Activated CD4-positive, alpha-beta T cell treated with anti-CD3 and anti-CD28 coated beads, Interleukin-2, amount 50 U/mL, for 1 hour (primary cell): Measurements from ENCODE around the gene SPRYD4.
"Not testable (repeated sequence)": the region's sequence is repeated elsewhere in the genome, so short reads cannot be mapped to it uniquely, and the experiment has no call there.

ENCODE experiments used
- DNase-seq: peaks from one replicate; pipeline ENCODE4 v3.0.0-alpha.2; 2020

SPRYD4 gene

DNA sequence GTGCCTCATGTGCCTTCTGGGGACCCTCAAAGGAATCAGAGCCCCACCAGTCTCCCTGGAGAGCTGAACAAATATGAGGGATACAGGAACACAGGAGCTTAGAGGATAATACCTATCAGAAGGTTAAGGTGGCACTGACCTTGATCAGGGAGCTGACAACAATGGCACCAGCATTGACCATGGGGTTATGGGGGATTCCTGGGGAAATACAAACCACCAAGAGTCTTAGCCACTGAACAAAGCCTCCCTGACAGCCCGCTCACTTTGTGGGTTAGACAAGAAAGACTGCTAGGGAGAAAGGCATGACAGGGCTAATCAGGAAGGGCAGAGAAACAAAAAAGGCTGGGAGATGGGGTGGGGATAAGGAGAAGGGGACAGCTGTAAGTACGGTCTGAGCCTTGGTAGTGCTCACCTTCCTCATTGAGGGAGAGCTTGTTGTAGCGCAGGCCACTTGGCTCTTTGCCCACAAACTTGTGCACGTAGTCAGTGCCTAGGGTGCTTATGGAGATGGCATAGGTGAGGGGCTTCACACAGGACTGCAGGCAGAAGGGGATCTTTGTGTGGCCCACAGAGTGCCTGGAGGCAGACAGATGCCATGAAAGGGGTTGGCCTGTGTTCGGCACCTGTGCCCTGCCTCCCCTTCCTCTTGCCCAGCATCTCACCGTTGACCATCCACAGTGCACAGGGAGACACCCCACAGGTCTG, 9.3 kb downstream of the SPRYD4 start:
- DNase-seq, result no peak

DNA sequence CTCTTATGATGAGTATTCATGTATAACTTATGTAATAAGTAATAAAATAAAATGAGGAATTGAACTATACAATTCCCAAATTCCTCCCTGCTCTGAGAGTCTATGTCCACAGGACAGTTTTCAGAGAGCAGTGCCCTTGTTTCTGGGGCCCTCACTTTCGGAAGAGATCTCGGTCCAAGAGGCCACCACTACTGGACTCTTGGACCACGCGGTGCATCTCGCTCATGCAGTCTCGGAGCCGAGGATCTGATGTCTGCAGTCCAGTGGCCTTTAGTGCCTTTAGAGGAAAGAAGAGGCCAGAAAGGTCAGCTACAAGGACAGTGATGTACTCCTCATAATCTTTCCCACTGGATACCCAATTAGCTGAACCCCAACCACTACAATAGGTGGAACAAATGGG, 11.2 kb downstream of the SPRYD4 start:
- DNase-seq, result no peak

DNA sequence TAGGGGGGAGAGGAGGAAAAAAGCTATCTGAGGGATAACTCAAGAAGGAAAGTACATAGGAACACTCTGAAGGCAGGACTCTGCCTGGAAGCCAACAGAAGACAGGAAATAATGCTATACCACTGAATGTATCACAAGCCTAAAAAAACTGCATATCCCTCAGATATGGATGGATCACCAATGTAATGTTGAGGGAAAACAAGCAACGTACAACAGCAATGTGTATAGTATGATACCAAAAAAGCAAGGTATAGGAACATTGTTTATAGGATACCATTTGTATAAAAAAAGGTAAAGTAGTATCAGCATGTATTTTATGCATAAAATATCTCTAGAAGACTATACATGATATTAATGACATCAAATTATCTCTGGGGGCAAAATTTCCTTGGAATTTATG, 16.2 kb downstream of the SPRYD4 start:
- DNase-seq, result no peak

GRCh38 chr12:56486694-56487093, 18.3 kb downstream of the SPRYD4 start:
- no peak for DNase-seq

- peak; percentile 22 for DNase-seq
These were observed 19.2 kb downstream of the SPRYD4 start for GRCh38 chr12:56487448-56488040.

- DNase-seq, result peak; percentile 65
These were observed 19.9 kb downstream of the SPRYD4 start, which contains the start of gene GLS2 for GRCh38 chr12:56488041-56488955. GLS2 (minus strand) TSS chr12:56488161; CDS start chr12:56488118, 43 bp downstream.

GRCh38 chr12:56490360-56490759, 22.0 kb downstream of the SPRYD4 start:
- no peak for DNase-seq

- DNase-seq, result not testable (repeated sequence)
These were observed 25.2 kb downstream of the SPRYD4 start for GRCh38 chr12:56493409-56494105.

DNA sequence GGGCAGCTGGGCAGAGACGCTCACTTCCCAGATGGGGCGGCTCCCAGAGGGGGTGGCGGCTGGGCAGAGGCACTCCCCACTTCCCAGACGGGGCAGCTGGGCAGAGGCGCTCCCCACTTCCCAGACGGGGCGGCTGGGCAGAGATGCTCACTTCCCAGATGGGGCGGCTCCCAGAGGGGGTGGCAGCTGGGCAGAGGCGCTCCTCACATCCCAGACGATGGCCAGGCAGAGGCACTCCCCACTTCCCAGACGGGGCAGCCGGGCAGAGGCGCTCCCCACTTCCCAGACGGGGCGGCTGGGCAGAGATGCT, 25.7 kb downstream of the SPRYD4 start:
- DNase-seq, result not testable (repeated sequence)

DNA sequence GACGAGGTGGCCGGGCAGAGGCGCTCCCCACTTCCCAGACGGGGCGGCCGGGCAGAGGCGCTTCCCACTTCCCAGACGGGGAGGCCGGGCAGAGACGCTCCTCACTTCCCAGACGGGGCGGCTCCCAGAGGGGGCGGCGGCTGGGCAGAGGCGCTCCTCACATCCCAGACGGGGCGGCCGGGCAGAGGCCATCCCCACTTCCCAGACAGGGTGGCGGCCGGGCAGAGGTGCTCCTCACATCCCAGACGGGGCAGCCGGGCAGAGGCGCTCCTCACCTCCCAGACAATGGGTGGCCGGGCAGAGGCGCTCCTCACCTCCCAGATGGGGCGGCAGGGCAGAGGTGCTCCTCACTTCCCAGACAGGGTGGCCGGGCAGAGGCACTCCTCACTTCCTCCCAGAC, 26.1 kb downstream of the SPRYD4 start:
- DNase-seq, result not testable (repeated sequence)

GRCh38 chr12:56496704-56497103, 28.3 kb downstream of the SPRYD4 start:
- peak; percentile 50 for DNase-seq

- DNase-seq, result not testable (repeated sequence)
These were observed 29.9 kb downstream of the SPRYD4 start for GRCh38 chr12:56498126-56498902.

DNA sequence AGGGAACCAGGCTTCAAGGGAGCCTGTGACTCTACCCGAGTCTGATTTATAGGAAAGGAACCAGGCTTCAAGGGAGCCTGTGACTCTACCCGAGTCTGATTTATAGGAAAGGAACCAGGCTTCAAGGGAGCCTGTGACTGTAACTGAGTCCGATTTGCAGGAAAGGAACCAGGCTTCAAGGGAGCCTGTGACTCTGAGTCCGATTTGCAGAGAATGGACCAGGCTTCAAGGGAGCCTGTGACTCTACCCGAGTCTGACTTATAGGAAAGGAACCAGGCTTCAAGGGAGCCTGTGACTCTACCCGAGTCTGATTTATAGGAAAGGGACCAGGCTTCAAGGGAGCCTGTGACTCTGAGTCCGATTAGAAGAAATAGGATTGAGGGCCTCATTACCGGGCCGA, 31.1 kb downstream of the SPRYD4 start:
- DNase-seq, result not testable (repeated sequence)

- DNase-seq, result not testable (repeated sequence)
These were observed 31.5 kb downstream of the SPRYD4 start for GRCh38 chr12:56499879-56500278.

DNA sequence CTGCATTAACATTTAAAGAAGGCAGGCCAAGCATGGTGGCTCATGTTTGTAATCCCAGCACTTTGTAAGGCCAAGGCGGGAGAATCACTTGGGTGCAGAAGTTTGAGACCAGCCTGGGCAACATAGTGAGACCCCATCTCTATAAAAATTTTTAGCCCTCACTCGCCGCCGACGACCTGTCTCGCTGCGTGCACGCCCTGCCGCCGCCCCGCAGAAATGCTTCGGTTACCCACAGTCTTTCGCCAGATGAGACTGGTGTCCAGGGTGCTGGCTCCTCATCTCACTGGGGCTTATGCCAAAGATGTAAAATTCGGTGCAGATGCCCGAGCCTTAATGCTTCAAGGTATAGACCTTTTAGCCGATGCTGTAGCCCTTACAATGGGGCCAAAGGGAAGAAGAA, 42.4 kb downstream of the SPRYD4 start:
- DNase-seq, result no peak

DNA sequence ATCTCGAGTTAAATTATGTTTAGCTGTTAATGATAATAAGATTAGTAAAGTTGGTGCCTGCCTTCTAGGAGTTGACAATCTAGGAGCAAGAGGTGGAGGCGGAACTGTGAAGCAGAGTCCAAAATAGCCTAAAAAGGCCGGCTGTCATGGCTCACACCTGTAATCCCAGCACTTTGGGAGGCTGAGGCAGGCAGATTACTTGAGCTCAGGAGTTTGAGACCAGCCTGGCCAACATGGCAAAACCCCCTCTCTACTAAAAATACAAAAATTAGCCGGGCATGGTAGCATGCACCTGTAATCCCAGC, 45.6 kb downstream of the SPRYD4 start:
- not testable (repeated sequence) for DNase-seq

- DNase-seq, result no peak
These were observed 49.5 kb downstream of the SPRYD4 start for GRCh38 chr12:56517854-56518253.

GRCh38 chr12:56518570-56518969, 50.2 kb downstream of the SPRYD4 start:
- DNase-seq, result no peak

GRCh38 chr12:56520048-56520447, 51.7 kb downstream of the SPRYD4 start:
- DNase-seq, result no peak

GRCh38 chr12:56520506-56520905, 52.1 kb downstream of the SPRYD4 start:
- DNase-seq, result no peak

GRCh38 chr12:56521209-56521589, 52.8 kb downstream of the SPRYD4 start:
- no peak for DNase-seq

GRCh38 chr12:56521590-56522371, 53.4 kb downstream of the SPRYD4 start, which contains the start of gene RBMS2:
RBMS2 (plus strand) TSS chr12:56521820; CDS start chr12:56522024, 204 bp downstream.
- peak; percentile 46 for DNase-seq
